HG03280 (cell line): Measurements from ENCODE around the gene RASGRF1.

Experiments used
- ATAC-seq: cut with Tn5 transposase; IDR thresholded peaks from one replicate; pipeline ENCODE4 v1.9.1; 2021; ENCODE audit warnings: mild to moderate bottlenecking, moderate library complexity; ENCODE audit not compliant: unreplicated experiment

RASGRF1 gene

DNA sequence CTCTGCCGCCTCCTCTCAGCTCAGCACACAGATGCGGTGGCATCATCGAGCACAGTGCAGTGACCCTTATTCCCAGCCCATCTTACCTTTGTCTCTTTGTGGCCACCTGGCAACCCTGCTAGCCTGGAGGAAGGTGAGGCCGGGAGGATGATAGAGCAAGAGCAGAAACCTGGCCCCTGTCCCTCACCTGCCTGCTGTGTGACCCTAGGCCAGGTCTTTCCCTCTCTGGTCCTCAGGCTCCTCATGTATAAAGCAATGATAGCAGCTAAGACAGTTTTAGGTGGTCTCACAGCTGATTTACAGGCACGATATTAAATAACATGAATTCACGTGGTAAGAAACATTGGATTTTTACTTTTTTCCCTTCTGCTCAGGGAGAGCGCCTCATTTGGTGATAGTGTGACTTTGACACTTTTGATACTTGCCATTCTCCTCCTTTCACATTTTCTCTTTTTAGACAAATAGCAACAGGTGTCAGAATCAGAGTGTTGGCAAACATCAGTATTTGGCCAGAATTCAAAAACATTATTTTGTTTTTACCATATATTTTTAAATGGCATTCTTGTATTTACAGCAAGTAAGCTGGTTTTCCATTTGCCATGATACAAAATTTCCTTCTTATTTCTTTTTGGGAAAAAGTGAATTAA lies 116.2 kb downstream of the RASGRF1 start:
- no peak for ATAC-seq

DNA sequence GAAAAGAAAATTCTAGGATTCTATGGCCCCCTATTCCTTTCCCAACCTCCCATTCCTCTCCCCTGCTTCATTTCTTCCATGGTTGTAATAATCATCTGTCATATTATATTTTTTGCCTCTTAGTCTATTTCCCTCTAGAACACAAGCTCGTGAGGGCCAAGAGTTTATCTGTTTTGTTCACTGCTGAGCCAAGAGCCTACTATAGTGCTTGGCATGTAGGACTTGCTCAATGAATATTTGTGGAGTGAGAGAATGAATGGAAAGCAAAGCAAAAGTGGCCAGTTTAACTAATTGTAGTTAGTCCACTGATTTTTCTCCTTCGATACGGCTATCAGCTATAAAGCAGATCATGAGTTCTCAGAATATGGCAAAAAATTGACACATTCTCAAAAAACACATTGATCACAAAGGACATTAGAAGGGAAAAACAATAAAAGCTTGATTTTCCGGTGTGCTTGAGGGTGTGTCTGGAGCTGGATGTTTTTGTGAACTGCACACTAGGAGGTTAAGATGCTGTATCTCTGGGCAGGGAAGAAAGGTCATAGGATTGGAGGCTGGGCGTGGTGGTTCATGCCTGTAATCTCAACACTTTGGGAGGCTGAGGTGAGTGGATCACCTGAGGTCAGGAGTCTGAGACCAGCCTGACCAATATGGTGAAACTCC lies 120.8 kb downstream of the RASGRF1 start:
- no peak for ATAC-seq

DNA sequence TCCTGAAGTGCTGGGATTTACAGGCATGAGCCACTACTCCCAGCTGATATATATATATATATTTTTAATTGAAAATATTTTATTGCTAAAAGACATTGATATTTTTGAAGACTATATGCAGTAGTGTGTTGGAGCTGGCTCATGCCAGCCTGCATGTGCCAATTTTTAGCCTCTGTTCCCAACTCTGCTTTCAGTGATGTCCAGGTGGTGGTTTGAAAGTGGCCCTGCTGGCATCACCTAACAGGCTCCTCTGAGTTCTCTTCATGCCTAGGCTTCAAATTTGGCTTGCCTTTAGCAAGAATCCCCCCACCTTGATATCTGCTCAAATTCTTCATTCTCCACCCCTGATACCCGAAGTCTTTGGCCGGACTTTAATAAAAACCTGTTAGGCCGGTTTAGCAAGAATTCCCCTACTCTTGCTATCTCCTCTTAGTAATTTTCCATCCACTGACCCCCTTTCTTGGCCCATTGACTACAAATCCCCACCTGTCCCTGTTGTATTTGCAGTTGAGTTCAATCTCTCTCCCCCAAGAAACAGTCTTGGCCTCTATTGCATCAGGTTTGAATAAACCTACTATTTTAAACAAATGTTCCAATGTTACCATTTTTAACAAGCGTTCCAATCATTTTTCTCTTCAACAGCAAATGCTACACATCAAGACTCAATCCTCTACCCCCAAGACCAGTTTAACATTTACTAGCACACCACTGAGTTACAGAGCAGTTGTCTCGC lies 121.9 kb downstream of the RASGRF1 start:
- no peak for ATAC-seq

DNA sequence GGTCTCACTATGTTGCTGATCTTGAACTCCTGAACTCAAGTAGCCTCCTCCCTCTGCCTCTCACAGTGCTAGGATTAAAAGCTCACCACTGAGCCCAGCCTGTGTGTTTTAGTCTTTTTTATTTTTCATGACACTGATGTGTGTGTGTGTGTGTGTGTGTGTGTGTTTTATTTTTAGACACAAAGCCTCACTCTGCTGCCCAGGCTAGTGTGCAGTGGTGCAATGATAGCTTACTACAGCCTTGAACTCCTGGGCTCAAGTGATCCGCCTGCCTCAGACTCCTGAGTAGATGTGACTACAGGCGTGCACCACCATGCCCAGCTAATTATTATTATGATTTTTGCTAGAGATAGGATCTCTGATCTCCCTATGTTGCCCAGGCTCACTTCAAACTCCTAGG lies 122.5 kb downstream of the RASGRF1 start:
- no peak for ATAC-seq

DNA sequence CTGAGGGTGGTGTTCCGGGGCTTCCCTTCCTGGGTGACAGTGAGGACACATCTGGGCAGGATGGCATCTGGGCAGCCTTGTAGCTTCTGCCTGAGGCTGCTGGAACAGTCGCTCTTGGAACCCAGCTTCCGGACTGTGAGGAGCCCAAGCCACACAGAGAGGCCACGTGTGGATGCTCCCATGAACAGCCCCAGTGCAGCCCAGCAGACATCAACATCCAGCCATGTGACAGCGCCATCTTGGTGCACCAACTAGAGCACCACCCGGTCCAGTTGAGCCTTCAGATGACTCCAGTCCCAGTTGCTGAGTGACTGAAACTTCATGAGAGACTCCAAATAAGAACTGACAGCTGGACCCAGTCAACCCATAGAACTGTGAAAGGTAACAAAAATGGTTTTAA lies 130.3 kb downstream of the RASGRF1 start:
- no peak for ATAC-seq

DNA sequence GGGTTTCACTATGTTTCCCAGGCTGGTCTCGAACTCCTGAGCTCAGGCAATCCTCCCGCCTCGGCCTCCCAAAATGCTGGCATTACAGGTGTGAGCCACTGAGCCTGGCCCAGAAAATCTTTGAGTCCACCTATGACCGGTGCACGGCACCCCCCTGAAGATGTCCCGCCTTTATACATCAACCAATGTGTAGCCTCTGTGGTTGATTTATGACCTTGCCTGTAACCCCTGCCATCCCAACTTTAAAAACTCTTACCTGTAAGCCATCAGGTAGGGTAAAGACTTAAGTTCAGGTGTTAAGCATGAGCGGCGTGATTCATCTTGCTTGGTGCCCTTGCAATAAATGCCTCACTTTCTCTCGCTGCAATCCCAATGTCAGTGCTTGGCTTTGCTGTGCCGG lies 131.2 kb downstream of the RASGRF1 start:
- no peak for ATAC-seq

DNA sequence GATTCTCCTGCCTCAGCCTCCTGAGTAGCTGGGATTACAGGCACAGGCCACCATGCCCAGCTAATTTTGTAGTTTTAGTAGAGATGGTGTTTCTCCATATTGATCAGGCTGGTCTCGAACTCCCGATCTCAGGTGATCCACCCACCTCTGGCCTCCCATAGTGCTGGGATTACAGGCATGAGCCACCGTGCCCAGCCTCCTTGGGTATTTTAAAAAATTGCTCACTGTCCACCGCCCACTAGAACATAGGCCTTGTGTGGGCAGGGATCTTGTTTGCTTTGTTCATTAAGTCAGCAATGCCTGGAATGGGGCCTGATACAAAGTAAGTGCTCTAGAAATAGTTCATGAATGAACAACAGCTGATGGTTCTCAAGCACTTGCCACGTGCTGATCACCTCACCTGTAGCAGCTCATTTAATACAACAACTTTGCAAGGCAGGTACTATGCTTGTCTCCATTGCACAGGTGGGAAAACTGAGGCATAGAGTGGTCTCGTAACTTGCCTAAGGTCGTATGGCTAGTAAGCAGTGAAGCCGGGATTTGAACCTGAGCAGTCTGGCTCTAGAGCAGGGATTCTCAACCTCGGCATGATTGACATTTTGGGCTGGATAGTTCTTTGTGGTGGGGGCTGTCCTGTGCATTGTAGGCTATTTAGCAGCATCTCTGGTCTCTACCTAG lies 133.0 kb downstream of the RASGRF1 start:
- no peak for ATAC-seq

DNA sequence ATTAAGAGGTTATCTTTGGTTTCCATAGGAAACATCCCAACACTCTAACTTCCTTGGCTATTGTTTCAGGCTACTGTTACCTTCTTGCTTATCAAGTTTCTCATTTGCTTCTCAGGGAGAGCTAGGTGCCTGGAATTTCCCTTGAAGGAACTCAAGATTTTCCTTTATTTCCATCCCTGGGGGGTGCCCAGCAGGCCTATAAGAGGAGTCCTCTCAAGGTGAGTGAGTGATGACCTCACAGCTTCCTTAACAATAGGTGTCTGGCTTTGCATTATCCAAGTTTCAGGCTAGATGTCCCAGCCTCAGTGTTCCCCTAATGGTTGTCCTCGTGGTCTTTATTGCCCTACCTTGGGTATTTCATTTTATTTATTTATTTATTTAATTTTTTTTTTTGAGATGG lies 133.6 kb downstream of the RASGRF1 start:
- ATAC-seq = no peak

DNA sequence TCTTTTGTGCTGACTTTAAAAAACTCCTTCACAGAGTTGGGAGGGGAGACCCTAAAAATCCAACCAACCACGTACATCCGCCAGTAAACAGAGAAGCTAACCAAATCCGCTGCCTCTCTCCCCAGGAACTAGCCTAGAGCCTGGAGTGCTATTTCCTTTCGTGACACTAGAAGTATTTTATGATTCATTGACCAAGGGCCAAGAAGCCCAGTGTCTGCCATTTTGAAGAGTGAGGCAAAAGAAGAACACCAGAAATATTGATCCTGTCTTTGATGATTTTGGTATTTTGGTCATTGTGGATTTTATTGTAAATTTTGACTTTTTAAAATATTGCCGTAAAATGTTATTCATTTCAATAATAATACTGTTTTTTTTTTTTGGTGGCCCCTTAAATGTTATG lies 135.2 kb downstream of the RASGRF1 start:
- no peak for ATAC-seq

DNA sequence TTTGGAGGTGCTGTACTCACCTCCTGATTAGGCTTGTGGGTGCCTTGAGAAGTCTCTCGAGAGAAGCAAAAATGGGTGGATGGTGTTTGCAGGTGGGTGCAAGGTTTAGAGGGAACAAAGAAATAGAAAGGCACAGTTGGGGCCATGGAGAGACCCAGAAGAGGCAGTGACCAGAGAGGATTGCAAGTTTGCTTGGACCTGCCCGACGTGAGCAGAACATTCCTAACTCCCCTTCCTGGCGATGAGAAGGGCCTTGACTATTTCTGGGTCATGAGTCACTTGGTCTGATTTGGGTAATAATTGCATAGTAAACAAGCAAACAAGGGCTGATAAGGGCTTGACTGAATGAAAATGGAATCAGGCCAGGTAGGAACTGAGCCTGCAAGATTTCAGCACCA lies 138.7 kb downstream of the RASGRF1 start:
- ATAC-seq = no peak

DNA sequence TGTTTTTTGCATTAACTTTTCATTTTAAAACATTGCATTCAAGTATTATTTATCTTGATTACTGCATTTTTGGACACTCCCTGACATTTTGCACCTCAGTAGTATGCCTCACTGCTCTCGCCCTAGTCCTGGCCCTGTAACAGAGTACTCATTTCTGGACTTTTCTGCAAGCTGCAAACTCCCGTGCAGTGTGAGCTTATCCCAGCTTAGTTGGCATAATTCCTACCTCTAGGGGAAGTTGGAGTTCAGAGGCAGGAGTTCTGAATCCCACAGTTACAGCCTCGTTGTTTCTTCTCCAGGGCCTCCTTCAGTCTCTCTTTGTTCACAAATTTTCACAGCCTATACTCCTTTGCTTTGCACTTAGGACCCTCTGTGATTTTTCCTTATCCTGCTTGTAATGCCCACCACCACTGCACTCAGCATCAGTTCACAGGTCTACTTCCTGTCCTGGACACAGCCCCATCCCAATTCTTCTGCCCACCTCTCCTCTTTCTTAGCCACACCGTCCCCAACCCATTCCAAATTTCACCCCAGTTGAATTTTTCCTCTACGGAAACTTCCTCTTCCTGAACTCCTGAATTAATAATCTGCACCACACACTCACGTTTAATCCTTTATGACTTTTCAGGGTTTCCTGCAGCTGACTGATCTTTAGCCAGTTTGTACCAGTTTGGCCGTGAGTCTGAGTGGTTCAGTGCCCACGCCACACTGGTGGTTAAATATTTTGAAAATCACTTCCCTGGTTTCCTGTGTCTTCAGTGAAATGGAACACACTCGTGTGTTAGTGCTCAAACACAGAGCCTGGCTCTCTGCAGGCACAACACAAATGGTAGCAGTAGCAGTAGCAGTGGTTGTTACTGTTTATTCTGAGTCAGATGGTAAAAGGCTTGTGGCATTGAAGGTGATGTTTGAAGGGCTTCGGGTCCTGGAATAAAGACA lies 139.4 kb downstream of the RASGRF1 start:
- no peak for ATAC-seq

DNA sequence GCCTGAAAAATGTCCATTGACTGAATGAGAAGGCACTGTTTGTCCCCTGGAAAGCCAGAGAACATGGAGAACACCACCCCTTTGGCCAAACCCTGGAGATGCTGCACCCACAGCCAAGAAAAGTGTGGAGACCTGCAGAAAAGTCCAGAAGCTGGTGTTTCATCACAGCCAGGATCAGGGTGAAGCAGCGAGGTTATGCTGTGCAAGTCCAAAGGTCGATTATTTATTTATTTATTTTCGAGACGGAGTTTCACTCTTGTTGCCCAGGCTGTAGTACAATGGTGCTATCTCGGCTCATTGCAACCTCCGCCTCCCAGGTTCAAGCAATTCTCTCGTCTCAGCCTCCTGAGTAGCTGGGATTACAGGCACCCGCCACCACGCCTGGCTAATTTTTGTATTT lies 140.2 kb downstream of the RASGRF1 start:
- no peak for ATAC-seq

DNA sequence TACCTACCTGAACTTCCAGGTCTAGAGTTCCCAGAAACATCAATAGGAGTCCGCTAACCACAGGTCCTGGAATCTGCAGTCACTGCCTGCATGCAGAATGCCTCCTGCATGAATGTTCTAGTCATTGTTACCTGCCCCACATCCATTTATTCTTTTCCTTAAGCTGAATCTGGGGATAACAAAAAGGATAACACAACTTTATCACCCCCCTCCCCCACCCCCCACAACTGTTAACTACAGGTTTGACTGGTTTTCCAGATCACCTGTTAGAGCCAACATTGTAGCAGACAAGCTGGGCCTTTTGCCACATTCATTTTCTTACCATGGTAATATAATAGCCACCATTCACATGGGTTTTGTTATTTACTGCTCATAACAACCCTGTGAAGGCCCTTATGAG lies 141.1 kb downstream of the RASGRF1 start:
- no peak for ATAC-seq

DNA sequence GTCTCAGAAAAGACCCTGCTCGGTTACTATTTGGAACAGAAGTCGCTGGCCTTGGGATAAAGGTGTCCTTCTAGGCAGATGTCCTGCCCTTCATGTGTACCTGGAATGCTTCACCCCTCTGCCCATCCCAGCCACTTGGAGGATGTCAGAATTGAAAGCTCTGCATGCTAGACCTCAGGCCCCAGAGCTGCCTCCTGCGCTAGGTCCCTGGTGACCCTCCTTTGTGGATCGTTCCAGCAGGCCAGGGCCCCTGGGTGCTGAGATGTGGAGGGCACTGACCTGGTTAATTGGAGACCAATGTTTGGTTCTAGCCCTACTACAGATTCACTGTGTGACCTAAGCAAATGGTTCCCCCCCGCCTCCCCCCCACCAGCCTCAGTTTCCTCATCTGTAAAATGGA lies 143.1 kb downstream of the RASGRF1 start:
- ATAC-seq = no peak

DNA sequence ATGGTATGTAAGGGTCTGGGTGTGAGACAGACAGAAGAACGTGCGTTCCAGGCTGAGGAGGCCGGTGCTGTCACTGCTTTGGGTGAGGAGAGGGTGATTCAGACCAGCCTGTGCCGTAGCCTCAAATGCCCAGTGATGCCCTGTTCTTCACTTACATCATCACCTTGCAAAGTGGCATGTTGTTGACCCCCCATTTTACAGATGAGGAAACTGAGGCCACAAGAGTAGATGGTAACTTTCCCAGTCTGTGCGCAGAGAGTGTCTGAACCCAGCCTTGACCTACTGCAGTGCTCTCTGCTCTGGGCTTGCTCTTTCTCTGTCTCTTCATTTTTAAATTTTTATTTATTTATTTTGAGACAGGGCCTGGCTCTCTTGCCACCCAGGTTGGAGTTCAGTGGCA lies 144.1 kb downstream of the RASGRF1 start:
- ATAC-seq = no peak

DNA sequence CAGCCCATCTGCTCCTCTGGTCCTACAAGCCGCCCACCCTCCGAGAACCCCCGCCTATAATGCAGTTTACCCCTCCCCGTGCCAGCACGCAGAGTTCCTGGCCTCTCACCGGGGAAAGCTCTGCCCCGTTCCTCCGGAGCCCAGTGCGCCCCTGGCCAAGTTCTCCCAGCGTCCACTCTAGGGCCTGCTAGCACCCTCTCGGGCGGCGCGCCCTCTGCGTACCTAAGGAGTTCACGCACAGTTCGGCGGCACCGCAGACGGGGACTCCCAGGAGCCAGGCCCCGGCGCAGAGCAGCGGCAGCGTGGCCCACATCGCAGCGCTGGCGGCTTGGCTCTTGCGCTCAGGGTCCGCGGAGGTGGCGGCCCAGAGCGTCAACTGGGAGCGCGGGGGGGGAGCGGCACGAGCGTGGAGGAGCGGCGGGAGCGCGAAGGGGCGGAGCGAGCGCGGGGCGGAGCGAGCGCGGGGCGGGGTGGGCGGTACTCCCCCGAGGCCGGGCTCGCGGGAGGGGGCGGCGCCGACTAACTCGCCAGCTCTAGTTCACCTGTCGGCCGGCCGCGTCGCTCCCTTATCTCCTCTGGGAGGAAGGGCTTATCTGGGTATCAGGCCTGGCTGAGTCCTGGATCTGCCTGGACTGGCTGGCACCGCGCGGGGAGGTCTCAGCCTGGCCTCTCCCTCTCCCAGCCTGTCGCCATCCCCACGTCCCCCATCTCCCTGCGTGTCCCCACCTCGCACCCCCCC lies 145.7 kb downstream of the RASGRF1 start, which contains the start of gene CTSH:
Gene CTSH (minus strand): TSS at position 378 of the 739 bp plus-strand sequence. CDS start 65 bp downstream, at position 313.
- peak; percentile 74 for ATAC-seq

DNA sequence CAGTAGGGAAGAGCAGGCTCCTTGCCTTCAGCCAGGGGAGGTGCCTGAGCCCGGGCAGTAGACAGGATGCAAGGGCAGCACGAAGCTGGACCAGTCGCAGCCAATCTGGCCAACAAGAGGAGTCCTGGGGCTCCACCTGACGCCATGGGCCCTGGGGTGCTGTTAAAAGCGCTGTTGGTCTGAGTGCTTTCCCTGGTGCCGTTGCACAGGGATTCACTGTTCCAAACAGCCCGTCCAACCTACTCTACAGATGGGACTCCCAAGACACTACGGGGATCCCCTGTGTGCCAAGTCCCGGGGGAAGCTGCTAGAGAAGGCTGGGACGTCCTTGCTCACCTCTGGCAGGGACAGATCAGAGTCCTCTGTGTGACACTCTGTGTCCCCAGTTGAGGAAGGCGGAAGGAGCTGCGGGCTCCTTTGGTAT lies 146.4 kb downstream of the RASGRF1 start:
- ATAC-seq = peak; percentile 5

DNA sequence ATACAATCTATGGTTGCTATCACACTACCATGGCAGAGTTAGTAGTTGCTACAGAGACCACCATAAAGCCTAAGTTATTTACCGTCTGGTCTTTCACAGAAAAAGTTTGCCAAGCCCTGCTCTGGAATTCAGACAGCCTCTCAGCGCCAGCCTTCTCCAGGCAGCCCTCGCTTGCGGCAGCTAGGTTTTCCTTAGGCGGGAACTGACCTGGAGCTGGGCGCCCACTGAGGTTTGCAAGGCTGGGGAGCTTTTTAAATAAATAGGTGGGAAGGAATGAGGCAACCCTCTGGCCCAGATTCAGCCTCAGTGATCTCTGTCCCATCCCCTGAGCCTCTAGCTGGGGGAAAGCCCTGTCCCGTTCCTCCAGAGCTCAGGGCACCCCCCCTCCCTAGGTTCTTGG lies 146.9 kb downstream of the RASGRF1 start:
- ATAC-seq = no peak

DNA sequence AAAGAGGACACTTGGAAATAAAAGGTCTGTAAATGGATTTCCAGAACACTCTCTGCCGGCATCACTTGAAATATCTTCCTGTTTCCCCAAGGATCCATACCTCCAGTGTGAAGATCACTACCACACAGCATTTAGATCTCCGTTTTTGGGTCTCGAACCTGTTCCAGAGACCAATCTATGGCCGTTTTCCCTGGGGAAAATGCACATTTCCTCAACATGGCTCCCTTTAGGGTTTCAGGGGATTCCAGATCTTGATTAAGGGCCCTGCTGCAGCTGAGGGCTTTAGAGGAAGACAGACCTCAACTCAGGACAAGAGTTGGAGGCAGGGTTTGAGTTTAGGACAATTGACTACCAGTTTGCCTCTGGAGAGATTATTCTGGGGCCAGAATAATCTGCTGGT lies 147.8 kb downstream of the RASGRF1 start:
- no peak for ATAC-seq
